HG03060 (cell line): Measurements from ENCODE around the gene SUSD1.

Experiments
- ATAC-seq: cut with Tn5 transposase; IDR thresholded peaks from one replicate; pipeline ENCODE4 v1.9.1; 2021; ENCODE audit warnings: low read depth, moderate number of reproducible peaks; ENCODE audit not compliant: unreplicated experiment

SUSD1 gene

DNA sequence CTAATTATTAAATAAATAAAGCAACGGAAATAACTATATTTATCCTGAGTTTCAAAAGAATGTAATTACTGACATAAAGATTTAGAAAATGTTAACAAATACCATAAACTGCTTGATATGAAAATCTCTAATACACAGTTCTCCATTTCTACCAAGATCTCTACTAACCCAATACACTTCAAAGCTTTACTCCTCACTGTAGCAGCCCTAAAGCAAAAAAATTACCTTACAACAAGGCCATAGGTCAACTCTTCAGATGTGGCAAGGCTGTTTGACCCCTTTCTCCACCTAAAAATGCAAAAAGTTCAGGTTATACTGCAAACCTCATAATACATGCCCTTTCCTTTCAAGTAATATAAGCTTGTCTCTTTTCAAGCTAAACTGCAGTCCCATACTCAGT is 181.8 kb downstream of the SUSD1 start:
- no peak for ATAC-seq

DNA sequence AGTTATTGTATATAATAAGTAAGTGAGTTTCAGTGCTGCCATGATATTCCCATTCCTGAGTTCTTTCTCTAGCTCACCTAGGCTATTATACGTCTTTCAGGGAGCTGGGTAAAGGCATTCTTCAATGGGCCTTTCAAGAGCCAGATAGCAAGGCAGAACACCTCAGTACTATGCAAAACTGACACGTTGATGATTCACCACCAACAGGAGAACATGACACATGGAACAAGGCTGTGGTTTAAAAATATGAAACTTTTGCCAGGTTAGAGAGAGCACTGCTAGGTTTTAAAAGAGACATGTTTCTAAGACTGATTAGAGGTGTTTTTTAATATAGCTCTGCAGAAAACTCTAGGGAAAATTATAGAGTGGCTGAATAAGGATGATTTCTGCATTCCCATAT is 182.6 kb downstream of the SUSD1 start:
- ATAC-seq: peak; percentile 67

DNA sequence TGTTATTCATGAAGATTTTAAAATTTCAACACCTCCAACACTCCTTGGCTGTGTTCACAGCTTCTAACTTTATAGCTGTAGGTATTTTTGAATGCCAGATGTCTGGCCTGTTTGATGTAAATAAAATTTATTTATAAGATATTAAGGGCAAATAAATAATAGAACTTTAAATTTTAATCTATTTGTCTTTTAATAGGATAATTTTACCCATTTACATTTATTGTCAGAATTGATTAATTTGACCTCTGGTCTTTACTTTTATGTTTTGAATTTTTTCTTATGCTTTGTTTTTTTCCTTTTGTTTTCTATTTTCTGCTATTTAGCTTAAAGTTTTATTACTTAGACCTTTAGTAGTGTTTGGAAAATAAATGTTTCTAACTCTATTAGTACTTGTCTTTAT is 183.9 kb downstream of the SUSD1 start:
- no peak for ATAC-seq
